ENCODE measurements around the gene PCDHGA1.

GRCh38 chr5:141524604-141525597 is 194.6 kb downstream of the PCDHGA1 start:
- TF ChIP-seq POLR2A (IDR thresholded peaks at IDR 0.05), result no peak
- peak; percentile 99 to 100 (median 100) for TF ChIP-seq CTCF (IDR thresholded peaks at IDR 0.05)

Measured in right lobe of liver (tissue), 4 donors.